ENCODE data around the gene HSPA12B. TPM values are rescaled to one million over a fixed set of nuclear protein-coding genes. Genes with fewer than 3 reads are reported as not detected.

Gene HSPA12B
- total and polyA plus RNA-seq, 2 donors, result 1.5 to 2.3 TPM

- Histone ChIP-seq H3K4me3 (ENCODE audit: low read length in 2 of 2) (no peak overlapping the region), H3K36me3 (ENCODE audit: control insufficient read depth in 2 of 2, insufficient read depth in 2 of 2, low read length in 1 of 2) (no peaks in the 10 kb centered on the region), H3K27ac (ENCODE audit: low read depth in 1 of 2, low read length in 1 of 2) (no peak overlapping the region), H3K9me3 (ENCODE audit: control insufficient read depth in 2 of 2, insufficient read depth in 1 of 2, low read length in 1 of 2) (no peaks in the 10 kb centered on the region), H3K27me3 (ENCODE audit: control insufficient read depth in 2 of 2, insufficient read depth in 1 of 2, low read length in 1 of 2) (peaks cover 0 to 8% of the 10 kb centered on the region in 2 donors), H3K4me1 (ENCODE audit: control insufficient read depth in 2 of 2, insufficient read depth in 2 of 2, low read length in 2 of 2) (peaks cover 0 to 4% of the 10 kb centered on the region in 2 donors)
- DNase-seq (ENCODE audit: low read depth in 6 of 9, low spot score in 9 of 9), result peak; percentile 29 to 77 (median 53)
- 39% methylated on average over 18 of the region's 18 CpGs for WGBS
Measured at GRCh38 chr20:3710703-3711483, 21.6 kb upstream of the HSPA12B start.

- H3K4me1 ChIP-seq (ENCODE audit: control insufficient read depth in 2 of 2, insufficient read depth in 2 of 2, low read length in 2 of 2), result peaks cover 0 to 4% of the 10 kb centered on the region in 2 donors
- H3K36me3 ChIP-seq (ENCODE audit: control insufficient read depth in 2 of 2, insufficient read depth in 2 of 2, low read length in 1 of 2), result no peaks in the 10 kb centered on the region
- no peak for DNase-seq (ENCODE audit: low read depth in 6 of 9, low spot score in 9 of 9)
- H3K9me3 ChIP-seq (ENCODE audit: control insufficient read depth in 2 of 2, insufficient read depth in 1 of 2, low read length in 1 of 2), result no peaks in the 10 kb centered on the region
- no peak overlapping the region for H3K4me3 ChIP-seq (ENCODE audit: low read length in 2 of 2)
- H3K27me3 ChIP-seq (ENCODE audit: control insufficient read depth in 2 of 2, insufficient read depth in 1 of 2, low read length in 1 of 2), result peaks cover 0 to 8% of the 10 kb centered on the region in 2 donors
- no peak overlapping the region for H3K27ac ChIP-seq (ENCODE audit: low read depth in 1 of 2, low read length in 1 of 2)
- 88% methylated on average over 4 of the region's 4 CpGs for WGBS
Measured at GRCh38 chr20:3711484-3711941, 21.0 kb upstream of the HSPA12B start.

- H3K4me3 ChIP-seq (ENCODE audit: low read length in 2 of 2), result no peak within 1 kb of the TSS
- peaks cover 0 to 4% of the 10 kb centered on the region in 2 donors for H3K4me1 ChIP-seq (ENCODE audit: control insufficient read depth in 2 of 2, insufficient read depth in 2 of 2, low read length in 2 of 2)
- H3K9me3 ChIP-seq (ENCODE audit: control insufficient read depth in 2 of 2, insufficient read depth in 1 of 2, low read length in 1 of 2), result no peaks in the 10 kb centered on the region
- no peak within 1 kb of the TSS for H3K27ac ChIP-seq (ENCODE audit: low read depth in 1 of 2, low read length in 1 of 2)
- peak in 2 of 9 donors; percentile 8 to 29 for DNase-seq (ENCODE audit: low read depth in 6 of 9, low spot score in 9 of 9)
- WGBS, result 60% methylated on average over 15 of the region's 15 CpGs
- H3K27me3 ChIP-seq (ENCODE audit: control insufficient read depth in 2 of 2, insufficient read depth in 1 of 2, low read length in 1 of 2), result peaks cover 0 to 8% of the 10 kb centered on the region in 2 donors
- no peaks in the 10 kb centered on the region for H3K36me3 ChIP-seq (ENCODE audit: control insufficient read depth in 2 of 2, insufficient read depth in 2 of 2, low read length in 1 of 2)
Measured at GRCh38 chr20:3712279-3712873, 20.1 kb upstream of the HSPA12B start, which contains the start of gene SIGLEC1. SIGLEC1 (minus strand) TSS chr20:3712600; CDS start chr20:3707128, 5,472 bp downstream.

GRCh38 chr20:3714092-3714491 is 18.4 kb upstream of the HSPA12B start:
- Histone ChIP-seq H3K4me3 (ENCODE audit: low read length in 2 of 2) (no peak overlapping the region), H3K36me3 (ENCODE audit: control insufficient read depth in 2 of 2, insufficient read depth in 2 of 2, low read length in 1 of 2) (no peaks in the 10 kb centered on the region), H3K27me3 (ENCODE audit: control insufficient read depth in 2 of 2, insufficient read depth in 1 of 2, low read length in 1 of 2) (peaks cover 0 to 8% of the 10 kb centered on the region in 2 donors), H3K9me3 (ENCODE audit: control insufficient read depth in 2 of 2, insufficient read depth in 1 of 2, low read length in 1 of 2) (no peaks in the 10 kb centered on the region), H3K27ac (ENCODE audit: low read depth in 1 of 2, low read length in 1 of 2) (no peak overlapping the region), H3K4me1 (ENCODE audit: control insufficient read depth in 2 of 2, insufficient read depth in 2 of 2, low read length in 2 of 2) (peaks cover 0 to 4% of the 10 kb centered on the region in 2 donors)
- WGBS, result 92% methylated on average over 4 of the region's 4 CpGs
- DNase-seq (ENCODE audit: low read depth in 6 of 9, low spot score in 9 of 9), result no peak

- Histone ChIP-seq H3K36me3 (ENCODE audit: control insufficient read depth in 2 of 2, insufficient read depth in 2 of 2, low read length in 1 of 2) (no peaks in the 10 kb centered on the region), H3K27ac (ENCODE audit: low read depth in 1 of 2, low read length in 1 of 2) (no peak overlapping the region), H3K9me3 (ENCODE audit: control insufficient read depth in 2 of 2, insufficient read depth in 1 of 2, low read length in 1 of 2) (no peaks in the 10 kb centered on the region), H3K27me3 (ENCODE audit: control insufficient read depth in 2 of 2, insufficient read depth in 1 of 2, low read length in 1 of 2) (peaks cover 0 to 9% of the 10 kb centered on the region in 2 donors), H3K4me1 (ENCODE audit: control insufficient read depth in 2 of 2, insufficient read depth in 2 of 2, low read length in 2 of 2) (no peaks in the 10 kb centered on the region), H3K4me3 (ENCODE audit: low read length in 2 of 2) (no peak overlapping the region)
- DNase-seq (ENCODE audit: low read depth in 6 of 9, low spot score in 9 of 9), result peak in 6 of 9 donors; percentile 7 to 50 (median 22)
- WGBS, result 79% methylated on average over 4 of the region's 4 CpGs
Measured at GRCh38 chr20:3716195-3716834, 16.2 kb upstream of the HSPA12B start.

- Histone ChIP-seq H3K4me3 (ENCODE audit: low read length in 2 of 2) (no peak overlapping the region), H3K36me3 (ENCODE audit: control insufficient read depth in 2 of 2, insufficient read depth in 2 of 2, low read length in 1 of 2) (no peaks in the 10 kb centered on the region)
- WGBS, result 97% methylated on average over 4 of the region's 4 CpGs
Measured at GRCh38 chr20:3719046-3719445, 13.4 kb upstream of the HSPA12B start.

GRCh38 chr20:3720068-3720467 is 12.4 kb upstream of the HSPA12B start:
- H3K27me3 ChIP-seq (ENCODE audit: control insufficient read depth in 2 of 2, insufficient read depth in 1 of 2, low read length in 1 of 2), result peaks cover 0 to 3% of the 10 kb centered on the region in 2 donors
- no peak overlapping the region for H3K27ac ChIP-seq (ENCODE audit: low read depth in 1 of 2, low read length in 1 of 2)
- WGBS, result 81% methylated on average over 2 of the region's 2 CpGs
- H3K36me3 ChIP-seq (ENCODE audit: control insufficient read depth in 2 of 2, insufficient read depth in 2 of 2, low read length in 1 of 2), result no peaks in the 10 kb centered on the region
- no peak for DNase-seq (ENCODE audit: low read depth in 6 of 9, low spot score in 9 of 9)
- H3K4me3 ChIP-seq (ENCODE audit: low read length in 2 of 2), result no peak overlapping the region
- H3K9me3 ChIP-seq (ENCODE audit: control insufficient read depth in 2 of 2, insufficient read depth in 1 of 2, low read length in 1 of 2), result no peaks in the 10 kb centered on the region
- H3K4me1 ChIP-seq (ENCODE audit: control insufficient read depth in 2 of 2, insufficient read depth in 2 of 2, low read length in 2 of 2), result no peaks in the 10 kb centered on the region

More at GRCh38 chr20:3719046-3719445, 13.4 kb upstream of the HSPA12B start:
- H3K27me3 ChIP-seq (ENCODE audit: control insufficient read depth in 2 of 2, insufficient read depth in 1 of 2, low read length in 1 of 2), result peaks cover 0 to 3% of the 10 kb centered on the region in 2 donors
- H3K9me3 ChIP-seq (ENCODE audit: control insufficient read depth in 2 of 2, insufficient read depth in 1 of 2, low read length in 1 of 2), result no peaks in the 10 kb centered on the region
- H3K4me1 ChIP-seq (ENCODE audit: control insufficient read depth in 2 of 2, insufficient read depth in 2 of 2, low read length in 2 of 2), result no peaks in the 10 kb centered on the region
- H3K27ac ChIP-seq (ENCODE audit: low read depth in 1 of 2, low read length in 1 of 2), result no peak overlapping the region
- no peak for DNase-seq (ENCODE audit: low read depth in 6 of 9, low spot score in 9 of 9)

GRCh38 chr20:3720626-3721025 is 11.9 kb upstream of the HSPA12B start:
- H3K27ac ChIP-seq (ENCODE audit: low read depth in 1 of 2, low read length in 1 of 2), result no peak overlapping the region
- no peaks in the 10 kb centered on the region for H3K4me1 ChIP-seq (ENCODE audit: control insufficient read depth in 2 of 2, insufficient read depth in 2 of 2, low read length in 2 of 2)
- peaks cover 0 to 3% of the 10 kb centered on the region in 2 donors for H3K27me3 ChIP-seq (ENCODE audit: control insufficient read depth in 2 of 2, insufficient read depth in 1 of 2, low read length in 1 of 2)
- no peaks in the 10 kb centered on the region for H3K9me3 ChIP-seq (ENCODE audit: control insufficient read depth in 2 of 2, insufficient read depth in 1 of 2, low read length in 1 of 2)
- H3K36me3 ChIP-seq (ENCODE audit: control insufficient read depth in 2 of 2, insufficient read depth in 2 of 2, low read length in 1 of 2), result no peaks in the 10 kb centered on the region
- H3K4me3 ChIP-seq (ENCODE audit: low read length in 2 of 2), result no peak overlapping the region
- DNase-seq (ENCODE audit: low read depth in 6 of 9, low spot score in 9 of 9), result no peak
- 70% methylated on average over 6 of the region's 6 CpGs for WGBS

GRCh38 chr20:3721912-3722311 is 10.6 kb upstream of the HSPA12B start:
- Histone ChIP-seq H3K27me3 (ENCODE audit: control insufficient read depth in 2 of 2, insufficient read depth in 1 of 2, low read length in 1 of 2) (peaks cover 0 to 3% of the 10 kb centered on the region in 2 donors), H3K27ac (ENCODE audit: low read depth in 1 of 2, low read length in 1 of 2) (no peak overlapping the region), H3K4me1 (ENCODE audit: control insufficient read depth in 2 of 2, insufficient read depth in 2 of 2, low read length in 2 of 2) (no peaks in the 10 kb centered on the region), H3K4me3 (ENCODE audit: low read length in 2 of 2) (no peak overlapping the region), H3K36me3 (ENCODE audit: control insufficient read depth in 2 of 2, insufficient read depth in 2 of 2, low read length in 1 of 2) (no peaks in the 10 kb centered on the region), H3K9me3 (ENCODE audit: control insufficient read depth in 2 of 2, insufficient read depth in 1 of 2, low read length in 1 of 2) (no peaks in the 10 kb centered on the region)
- DNase-seq (ENCODE audit: low read depth in 6 of 9, low spot score in 9 of 9), result no peak
- WGBS, result 97% methylated on average over 4 of the region's 4 CpGs

All from thymus (tissue), 11 donors.